ENCODE results near the gene EPHA6. TPM values are rescaled to one million over a fixed set of nuclear protein-coding genes. Genes with fewer than 3 reads are reported as not detected.

Gene EPHA6
- polyA plus RNA-seq, 2 of the 4 experiments (the other 2 are of a cell fraction), result 0.08 TPM

- TF ChIP-seq REST (IDR thresholded peaks at IDR 0.05), result no peak
Measured at GRCh38 chr3:97686258-97686657, 871.9 kb downstream of the EPHA6 start (continued).

DNA sequence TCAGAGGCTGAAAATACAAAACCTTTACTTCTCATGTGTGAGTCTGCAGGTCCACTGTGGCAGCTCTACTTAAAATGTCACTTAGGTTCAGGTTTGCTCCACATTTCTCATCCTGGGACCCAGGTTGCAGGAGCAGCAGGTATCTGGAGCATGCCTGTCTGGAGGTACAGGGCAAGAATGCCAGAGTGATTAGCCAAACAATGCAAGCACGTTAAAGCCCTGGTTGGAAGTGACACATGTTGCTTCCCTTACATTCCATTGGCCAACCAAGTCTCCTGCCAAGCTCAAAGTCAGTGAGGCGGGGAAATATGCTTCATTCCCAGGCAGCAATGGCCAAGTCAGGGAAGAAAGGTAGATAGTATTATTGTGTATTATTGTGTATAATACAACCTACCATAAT lies 873.3 kb downstream of the EPHA6 start:
- FAIRE-seq, result no peak
- POLR2A ChIA-PET, result no interaction called here
- ATAC-seq, result no peak
- Histone ChIP-seq H3K9me3 (no peaks in the 10 kb centered on the region), H3K4me2 (no peak overlapping the region), H3K27ac (no peak overlapping the region), H3K4me1 (no peaks in the 10 kb centered on the region), H3K4me3 (no peak overlapping the region)
- DNase-seq (ENCODE audit: low read depth in 1 of 2, low spot score in 1 of 2), result no peak
- CTCF ChIA-PET, result interaction anchor here (0.6 kb wide), 1 partner anchor 46 kb away, joined by 3 read pairs; no protein-coding TSS in a partner anchor
- TF ChIP-seq CBX8 (IDR thresholded peaks at IDR 0.05) (no peak), KDM1A (IDR thresholded peaks at IDR 0.05; ENCODE audit: low read depth) (no peak), SREBF2 (IDR thresholded peaks at IDR 0.05) (no peak), MYC (IDR thresholded peaks at IDR 0.05; ENCODE audit: borderline replicate concordance, low read length) (no peak), CEBPB (IDR thresholded peaks at IDR 0.05) (no peak), BCL3 (IDR thresholded peaks at IDR 0.05) (no peak), POLR2A (IDR thresholded peaks at IDR 0.05; ENCODE audit: low read length) (no peak)
- 36% methylated on average over 2 of the region's 2 CpGs for WGBS (ENCODE audit: missing lambda C conversion rate)

GRCh38 chr3:97689111-97689510 lies 874.7 kb downstream of the EPHA6 start:
- Histone ChIP-seq H3K27ac (no peak overlapping the region), H3K4me1 (no peaks in the 10 kb centered on the region), H3K4me3 (no peak overlapping the region), H3K9me3 (no peaks in the 10 kb centered on the region), H3K4me2 (no peak overlapping the region)
- no peak for DNase-seq (ENCODE audit: low read depth in 1 of 2, low spot score in 1 of 2)
- TF ChIP-seq CHD4 (IDR thresholded peaks at IDR 0.05; ENCODE audit: borderline replicate concordance) (no peak), HMGXB4 (CRISPR knock-in tag; IDR thresholded peaks at IDR 0.05; ENCODE audit: borderline replicate concordance) (no peak), EP300 (IDR thresholded peaks at IDR 0.05) (no peak), ZNF302 (CRISPR knock-in tag; IDR thresholded peaks at IDR 0.05) (no peak)
- 59% methylated on average over 4 of the region's 4 CpGs for whole genome bisulfite sequencing (ENCODE audit: missing lambda C conversion rate)
- POLR2A ChIA-PET, result no interaction called here
- CTCF ChIA-PET, result interaction anchor here (2.5 kb wide), 1 partner anchor 30 kb away, joined by 7 read pairs; no protein-coding TSS in a partner anchor
- no peak for ATAC-seq
- no peak for FAIRE-seq

GRCh38 chr3:97689962-97690361 lies 875.6 kb downstream of the EPHA6 start:
- ATAC-seq (no peak), DNase-seq (ENCODE audit: low read depth in 1 of 2, low spot score in 1 of 2) (no peak), FAIRE-seq (peak; percentile 7)
- H3K27ac ChIP-seq, result peak overlapping the region in 1 of 2 experiments; percentile 49; a peak in 1 of 6 replicates
- H3K4me2 ChIP-seq, result no peak overlapping the region
- no peak for TF ChIP-seq BHLHE40 (IDR thresholded peaks at IDR 0.05; ENCODE audit: low read depth, low read length)
- no peak for TF ChIP-seq RFX5 (IDR thresholded peaks at IDR 0.05)
- peak; percentile 93 for TF ChIP-seq MAFK (IDR thresholded peaks at IDR 0.05; ENCODE audit: partially characterized antibody)
- no peak for TF ChIP-seq TFCP2L1 (CRISPR knock-in tag; IDR thresholded peaks at IDR 0.05)
- no peak for TF ChIP-seq HMGXB4 (CRISPR knock-in tag; IDR thresholded peaks at IDR 0.05; ENCODE audit: borderline replicate concordance)
- no peak for TF ChIP-seq REST (IDR thresholded peaks at IDR 0.05)
- no peak for TF ChIP-seq ZNF302 (CRISPR knock-in tag; IDR thresholded peaks at IDR 0.05)
- no peak for TF ChIP-seq HOXB5 (CRISPR knock-in tag; IDR thresholded peaks at IDR 0.05)
- TF ChIP-seq NFE2L2 (conservative IDR thresholded peaks at IDR 0.05; ENCODE audit: low read length), result peak; percentile 96
- no peaks in the 10 kb centered on the region for H3K9me3 ChIP-seq
- no peaks in the 10 kb centered on the region for H3K4me1 ChIP-seq
- ChIA-PET POLR2A (no interaction called here), CTCF (interaction anchor here (2.5 kb wide), 1 partner anchor 29 kb away, joined by 7 read pairs; no protein-coding TSS in a partner anchor)
- no peak overlapping the region for H3K4me3 ChIP-seq

All from A549 (cell line).